NT2/D1 (cell line): ENCODE data around the gene RSPO4.

Experiments used
- SUZ12 ChIP-seq: IDR thresholded peaks from 2 replicates; pipeline ENCODE4 v1.6.1; 2011; ENCODE audit not compliant: insufficient read length, insufficient read depth; ENCODE audit errors: extremely low read depth
- ZNF274 ChIP-seq: IDR thresholded peaks from 2 replicates; pipeline ENCODE4 v1.6.1; 2011; ENCODE audit warnings: mild to moderate bottlenecking, low read depth, low read length

GRCh38 chr20:913306-913849, 88.7 kb downstream of the RSPO4 start:
- TF ChIP-seq ZNF274 (no peak), SUZ12 (no peak)
